Stimulated activated CD8-positive, alpha-beta memory T cell treated with anti-CD3 and anti-CD28 coated beads, Interleukin-7, amount 100 ng/mL, for 48 hours (primary cell): ENCODE data around the gene NPLOC4.
A peak's percentile ranks its signal among the peaks of the same experiment; 100 is the strongest.

Experiments
- DNase-seq, 2 donors: peaks; one replicate each; pipeline ENCODE4 v3.0.0-alpha.2; 2020; ENCODE audit warnings: low read depth in 1 of 2; ENCODE audit errors: extremely low read depth in 1 of 2

The NPLOC4 gene

GRCh38 chr17:81568416-81568815 lies 68.5 kb downstream of the NPLOC4 start:
- no peak for DNase-seq

GRCh38 chr17:81567191-81567590 lies 69.7 kb downstream of the NPLOC4 start:
- DNase-seq: no peak

GRCh38 chr17:81566461-81567126 lies 70.3 kb downstream of the NPLOC4 start:
- no peak for DNase-seq

- no peak for DNase-seq
These were observed 71.7 kb downstream of the NPLOC4 start for GRCh38 chr17:81565231-81565630.

GRCh38 chr17:81564778-81565177 lies 72.1 kb downstream of the NPLOC4 start:
- no peak for DNase-seq

- DNase-seq: no peak
These were observed 72.9 kb downstream of the NPLOC4 start for GRCh38 chr17:81563861-81564586.

GRCh38 chr17:81561494-81561885 lies 75.4 kb downstream of the NPLOC4 start:
- no peak for DNase-seq

- no peak for DNase-seq
These were observed 77.7 kb downstream of the NPLOC4 start for GRCh38 chr17:81558941-81559806.

- DNase-seq: no peak
These were observed 78.8 kb downstream of the NPLOC4 start for GRCh38 chr17:81558115-81558468.

- DNase-seq: no peak
These were observed 79.4 kb downstream of the NPLOC4 start for GRCh38 chr17:81557276-81558114.

- no peak for DNase-seq
These were observed 80.0 kb downstream of the NPLOC4 start for GRCh38 chr17:81556863-81557262.

GRCh38 chr17:81556175-81556691 lies 80.7 kb downstream of the NPLOC4 start:
- no peak for DNase-seq

- no peak for DNase-seq
These were observed 83.2 kb downstream of the NPLOC4 start for GRCh38 chr17:81553616-81554181.

- DNase-seq: peak; percentile 55 to 76
These were observed 83.8 kb downstream of the NPLOC4 start for GRCh38 chr17:81553018-81553615.

- DNase-seq: peak; percentile 70 to 71
These were observed 84.5 kb downstream of the NPLOC4 start, which contains the start of gene FAAP100 for GRCh38 chr17:81552244-81553017. TSS of gene FAAP100 (minus strand) at chr17:81552353. CDS start at chr17:81552330, 23 bp downstream.

- DNase-seq: no peak
These were observed 85.3 kb downstream of the NPLOC4 start for GRCh38 chr17:81551458-81552243.

GRCh38 chr17:81550830-81551457 lies 86.0 kb downstream of the NPLOC4 start:
- no peak for DNase-seq

- no peak for DNase-seq
These were observed 86.6 kb downstream of the NPLOC4 start for GRCh38 chr17:81550285-81550684.
